HEK293T (cell line): ENCODE data around the gene AP3S2.

Experiments used
- ARNT ChIP-seq: fragments of 450-650 bp; IDR thresholded peaks from 2 replicates; pipeline ENCODE4 v1.6.1; 2017; ENCODE audit warnings: mild to moderate bottlenecking
- BHLHE40 ChIP-seq: fragments of 450-650 bp; IDR thresholded peaks from 2 replicates; pipeline ENCODE4 v1.6.1; 2016; ENCODE audit warnings: mild to moderate bottlenecking, moderate library complexity, borderline replicate concordance
- CTBP1 ChIP-seq: fragments of 450-650 bp; IDR thresholded peaks from 2 replicates; pipeline ENCODE4 v1.6.1; 2016; ENCODE audit warnings: borderline replicate concordance
- FOXA1 ChIP-seq: fragments of 450-650 bp; IDR thresholded peaks from 2 replicates; pipeline ENCODE4 v1.6.1; 2016; ENCODE audit warnings: mild to moderate bottlenecking
- FOXK2 ChIP-seq: fragments of 450-650 bp; IDR thresholded peaks from 2 replicates; pipeline ENCODE4 v1.6.1; 2016; ENCODE audit warnings: mild to moderate bottlenecking
- FOXM1 ChIP-seq: fragments of 450-650 bp; IDR thresholded peaks from 2 replicates; pipeline ENCODE4 v1.6.1; 2017; ENCODE audit warnings: mild to moderate bottlenecking, borderline replicate concordance
- L3MBTL2 ChIP-seq: fragments of 450-650 bp; conservative IDR thresholded peaks from 2 replicates; pipeline ENCODE4 v1.6.1; 2016; ENCODE audit warnings: mild to moderate bottlenecking
- LEF1 ChIP-seq: fragments of 450-650 bp; IDR thresholded peaks from 2 replicates; pipeline ENCODE4 v1.6.1; 2017; ENCODE audit warnings: mild to moderate bottlenecking, borderline replicate concordance
- NFRKB ChIP-seq: fragments of 450-650 bp; IDR thresholded peaks from 2 replicates; pipeline ENCODE4 v1.6.1; 2016; ENCODE audit warnings: mild to moderate bottlenecking, moderate library complexity
- SP1 ChIP-seq: fragments of 450-650 bp; IDR thresholded peaks from 2 replicates; pipeline ENCODE4 v1.6.1; 2017
- SUZ12 ChIP-seq: fragments of 450-650 bp; IDR thresholded peaks from 2 replicates; pipeline ENCODE4 v1.6.1; 2016; ENCODE audit warnings: mild to moderate bottlenecking
- ZNF384 ChIP-seq: fragments of 450-650 bp; IDR thresholded peaks from 2 replicates; pipeline ENCODE4 v1.6.1; 2016

DNA sequence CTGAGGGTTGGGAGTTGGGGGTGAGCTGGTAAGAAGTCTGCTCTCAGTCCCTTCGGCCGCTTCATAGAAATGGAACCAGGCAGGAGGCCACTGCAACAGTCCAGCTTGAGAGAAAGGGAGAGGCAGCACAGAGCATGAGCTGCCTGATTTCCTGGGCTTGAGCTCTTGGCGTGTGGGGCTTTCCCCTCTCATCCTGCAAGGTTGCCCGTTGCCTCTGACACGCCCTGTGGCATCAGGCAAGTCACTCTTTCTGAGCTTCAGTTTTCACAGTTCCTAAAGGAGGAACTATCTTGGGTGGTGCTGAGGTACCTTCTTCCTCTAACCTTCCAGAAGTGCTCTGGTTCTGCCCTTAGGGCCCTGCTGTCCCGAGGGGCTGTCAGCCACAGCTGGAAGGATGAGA lies 112.7 kb downstream of the AP3S2 start:
- no peak for TF ChIP-seq BHLHE40
- TF ChIP-seq SUZ12, result no peak
- TF ChIP-seq FOXA1, result no peak
- TF ChIP-seq FOXK2, result no peak
- no peak for TF ChIP-seq ARNT
- no peak for TF ChIP-seq NFRKB
- TF ChIP-seq L3MBTL2, result no peak
- no peak for TF ChIP-seq FOXM1
- no peak for TF ChIP-seq CTBP1
- TF ChIP-seq ZNF384, result no peak
- TF ChIP-seq LEF1, result no peak
- no peak for TF ChIP-seq SP1
